K562 (cell line): ENCODE data around the gene SEMA3A. TPM values are rescaled to one million over a fixed set of nuclear protein-coding genes. Genes with fewer than 3 reads are reported as not detected.

Experiments
- ATAC-seq: fragments of 200-7000 bp; cut with Tn5 transposase; 3 replicates; pipeline ENCODE4 v1.9.1; 2020; ENCODE audit warnings: moderate library complexity
- BruUV-seq: library from RNA; stranded (reverse); fragments of 400-500 nt; replicated peaks from 2 replicates; lab custom pipeline; 2021; lab: Mats Ljungman, UMichigan
- CTCF ChIA-PET: fragments of 300-600 bp; formaldehyde crosslinking; extraction: SDS; loops from one replicate; lab custom pipeline; 2021; ENCODE audit warnings: low intra/inter-chr PET ratio; lab: Yijun Ruan, JAX
- POLR2A ChIA-PET: fragments of 300-600, 350-650 bp; sonication (Branson Sonifier 250); formaldehyde crosslinking; extraction: SDS; loops from one replicate; lab custom pipeline; 2021; ENCODE audit warnings: antibody characterized with exemption, inconsistent platforms; lab: Yijun Ruan, JAX
- DNase-seq, 4 experiments: peaks; one replicate each; pipeline versions ENCODE4 v3.0.0 to v3.0.0-alpha.2; 2011 to 2018; ENCODE audit warnings: low spot score in 3 of 4, mixed read lengths in 3 of 4; ENCODE audit errors: extremely low read depth in 1 of 4
- FAIRE-seq: peaks from 2 replicates; lab custom pipeline; 2011; peaks lifted over from hg19 to GRCh38; lab: Jason Lieb, UNC
- H2AFZ ChIP-seq: 2 replicates; pipeline ENCODE4 v1.6.0; 2011; ENCODE audit warnings: low read depth, low read length, control low read depth, inconsistent platforms
- H3K27ac ChIP-seq: fragments of 200-600 bp; 3 replicates; pipeline ENCODE4 v1.8.0; 2011; ENCODE audit warnings: low read depth, mild to moderate bottlenecking, control low read depth, inconsistent platforms, low read length, moderate library complexity, mixed read lengths; ENCODE audit errors: extremely low read depth
- H3K27me3 ChIP-seq, 2 experiments: fragments of 300-600 bp in 1 of 2; 2 replicates in 1 of 2; 3 replicates in 1 of 2; pipeline versions ENCODE4 v1.6.0 to v1.8.0; 2011; ENCODE audit warnings: inconsistent platforms in 2 of 2, low read length in 2 of 2, mild to moderate bottlenecking in 1 of 2, mixed read lengths in 1 of 2, moderate library complexity in 1 of 2; ENCODE audit not compliant: control insufficient read depth in 2 of 2, insufficient read depth in 2 of 2
- H3K36me3 ChIP-seq: fragments of 300-600 bp; 3 replicates; pipeline ENCODE4 v1.8.0; 2011; ENCODE audit warnings: mild to moderate bottlenecking, low read length, inconsistent platforms; ENCODE audit not compliant: control insufficient read depth, insufficient read depth
- H3K4me1 ChIP-seq, 2 experiments: fragments of 200-600 bp in 1 of 2; replicated peaks in 1 of 2; 2 replicates in 1 of 2; 3 replicates in 1 of 2; pipeline versions ENCODE4 v1.5.1 to v1.8.0; 2011; ENCODE audit warnings: inconsistent platforms in 2 of 2, low read length in 2 of 2, mild to moderate bottlenecking in 1 of 2, mixed read lengths in 1 of 2, moderate library complexity in 1 of 2; ENCODE audit not compliant: control insufficient read depth in 2 of 2, insufficient read depth in 2 of 2
- H3K4me2 ChIP-seq: 2 replicates; pipeline ENCODE4 v1.6.1; 2011; ENCODE audit warnings: low read length, control low read depth, inconsistent platforms, mixed read lengths; ENCODE audit not compliant: insufficient read depth
- H3K4me3 ChIP-seq: fragments of 200-600 bp; sonication (generic), shearing (Covaris generic); 2 replicates; pipeline ENCODE4 v1.5.1; 2016; ENCODE audit warnings: control low read depth, inconsistent platforms
- H3K79me2 ChIP-seq: fragments of 200-600 bp; 3 replicates; pipeline ENCODE4 v1.8.0; 2011; ENCODE audit warnings: low read length, inconsistent platforms; ENCODE audit not compliant: control insufficient read depth, insufficient read depth
- H3K9ac ChIP-seq, 2 experiments: 2 replicates each; pipeline versions ENCODE4 v1.6.0 to v1.6.1; 2011; ENCODE audit warnings: low read depth in 2 of 2, low read length in 2 of 2, control low read depth in 1 of 2, inconsistent platforms in 1 of 2, mild to moderate bottlenecking in 1 of 2, mixed read lengths in 1 of 2; ENCODE audit not compliant: insufficient read depth in 1 of 2
- H3K9me1 ChIP-seq: one replicate; pipeline ENCODE4 v1.6.0; 2011; ENCODE audit warnings: inconsistent platforms, mild to moderate bottlenecking, low read length, moderate library complexity; ENCODE audit not compliant: control insufficient read depth, insufficient read depth
- H3K9me3 ChIP-seq: replicated peaks from 2 replicates; pipeline ENCODE4 v1.5.1; 2011; ENCODE audit warnings: low read depth, low read length, inconsistent platforms; ENCODE audit not compliant: control insufficient read depth, insufficient read depth
- H4K20me1 ChIP-seq: replicated peaks from 2 replicates; pipeline ENCODE4 v1.6.1; 2011; ENCODE audit warnings: low read length, inconsistent platforms, mixed read lengths; ENCODE audit not compliant: control insufficient read depth, insufficient read depth
- GABPB1 ChIP-seq: sonication (generic); formaldehyde crosslinking; IDR thresholded peaks from 2 replicates; pipeline ENCODE4 v1.8.0; 2022; ENCODE audit warnings: mild to moderate bottlenecking, missing genetic modification reagents
- GMEB1 ChIP-seq: fragments of 250-450 bp; sonication (Bioruptor Pico); IDR thresholded peaks from 2 replicates; pipeline ENCODE4 v1.4.0; 2020; ENCODE audit warnings: mild to moderate bottlenecking
- HMGXB4 ChIP-seq: sonication (generic); formaldehyde crosslinking; IDR thresholded peaks from 2 replicates; pipeline ENCODE4 v1.8.1; 2023; ENCODE audit warnings: mild to moderate bottlenecking, missing genetic modification reagents
- ZBTB49 ChIP-seq: sonication (generic); formaldehyde crosslinking; IDR thresholded peaks from 2 replicates; pipeline ENCODE4 v1.8.0; 2022; ENCODE audit warnings: missing genetic modification reagents, mild to moderate bottlenecking, borderline replicate concordance
- ZFPM2 ChIP-seq: fragments of 250-450 bp; sonication (Bioruptor Pico); IDR thresholded peaks from 2 replicates; pipeline ENCODE4 v1.5.1; 2022; ENCODE audit warnings: mild to moderate bottlenecking
- ZNF316 ChIP-seq: fragments of 450-650 bp; IDR thresholded peaks from 2 replicates; pipeline ENCODE4 v1.6.1; 2016
- WGBS: fragments of 100-300 bp; shearing (Covaris generic); methylation state at CpG from one replicate; pipeline ENCODE4 v1.1.6; 2016; ENCODE audit warnings: low coverage, mixed read lengths; ENCODE audit not compliant: insufficient coverage; ENCODE audit errors: missing lambda C conversion rate; 5-methylcytosine and 5-hydroxymethylcytosine counted together
- in situ Hi-C: fragments of 300-500 bp; cut with MboI; formaldehyde crosslinking; loops from 4 replicates; pipeline ENCODE4 v1.15.0; 2018; ENCODE audit warnings: inconsistent platforms, mixed read lengths
- intact Hi-C: fragments of 100-400 bp; cut with micrococcal nuclease; formaldehyde crosslinking; loops from 2 replicates; pipeline ENCODE4 v1.14.2; 2022
- polyA plus RNA-seq, 8 experiments: library from polyadenylated mRNA; depleted of rRNA in 4 of 8; stranded (reverse) in 5 of 8; unstranded in 3 of 8; fragments of >200 nt; fragmentation: Nextera tagmentation in 2 of 8; fragmentation: Illumina TruSeq in 1 of 8; extraction: Ambion mirVana in 2 of 8; extraction: Trizol in 1 of 8; gene quantifications; 2 replicates each; pipeline versions ENCODE4 v1.2.1 to v1.2.3, GENCODE V29; 2011 to 2014; ENCODE audit warnings: inconsistent platforms in 1 of 8, missing spikeins in 1 of 8
- total RNA-seq, 7 experiments: library from RNA; depleted of rRNA in 6 of 7; stranded (reverse); fragments of >200 nt in 6 of 7; fragmentation: Illumina TruSeq in 2 of 7; extraction: Trizol in 2 of 7; gene quantifications; 2 replicates each; pipeline versions ENCODE4 v1.2.1 to v1.2.3, GENCODE V29; 2011 to 2021; ENCODE audit warnings: low replicate concordance in 1 of 7

Gene SEMA3A
- total and polyA plus RNA-seq, 9 of the 15 experiments (the other 6 are each of a cell fraction or from before 2014, with no cell fraction given), result 0.36 to 3.0 (median 1.1) TPM

- Histone ChIP-seq H4K20me1 (no peaks in the 10 kb centered on the region), H3K27me3 (no peaks in the 10 kb centered on the region), H3K4me3 (no peak overlapping the region), H3K9ac (no peak overlapping the region), H2AFZ (no peak overlapping the region), H3K36me3 (no peaks in the 10 kb centered on the region), H3K27ac (no peak overlapping the region), H3K9me1 (no peaks in the 10 kb centered on the region), H3K79me2 (no peaks in the 10 kb centered on the region), H3K4me2 (no peak overlapping the region), H3K9me3 (no peaks in the 10 kb centered on the region), H3K4me1 (no peaks in the 10 kb centered on the region)
- WGBS, result 5% methylated on average over 3 of the region's 3 CpGs
- ChIA-PET CTCF (no interaction called here), POLR2A (no interaction called here)
- DNase-seq, result no peak
- TF ChIP-seq ZBTB49 (CRISPR knock-in tag), result no peak
- TF ChIP-seq ZFPM2 (CRISPR knock-in tag), result no peak
- no peak for TF ChIP-seq ZNF316
- no peak for TF ChIP-seq GABPB1
- TF ChIP-seq GMEB1 (CRISPR knock-in tag), result no peak
- no peak for TF ChIP-seq HMGXB4 (CRISPR knock-in tag)
- in situ Hi-C loops (no loop called here), intact Hi-C loops (no loop called here)
- no peak for ATAC-seq
- FAIRE-seq, result no peak
- BruUV-seq, result no TSS peak
These were observed 192.2 kb downstream of the SEMA3A start for GRCh38 chr7:84002348-84002747.
